ENCODE measurements around the gene ASAP3.

Gene ASAP3

DNA sequence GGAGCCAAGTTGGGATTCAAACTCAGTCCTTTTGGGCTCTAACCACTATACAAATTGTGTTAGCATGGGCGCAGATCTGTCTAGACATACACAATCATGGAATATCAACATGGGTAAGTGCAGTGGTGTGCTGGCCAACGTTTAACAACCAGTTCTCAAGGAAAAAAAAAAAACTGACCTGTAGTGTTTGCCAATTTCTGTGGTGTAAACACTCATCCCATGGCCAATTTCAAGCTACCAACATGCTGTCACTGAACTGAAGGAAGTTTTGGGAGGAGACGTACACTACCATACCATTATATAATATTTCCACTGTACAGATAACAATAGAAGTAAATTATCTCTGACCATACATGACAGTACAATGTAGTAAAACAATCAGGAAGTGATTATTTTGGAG, 62.6 kb downstream of the ASAP3 start:
- H3K4me3 ChIP-seq (ENCODE audit: low read length in 2 of 2): no peak overlapping the region
- no peak overlapping the region for H2BK5ac ChIP-seq (ENCODE audit: low read length)
- H2BK120ac ChIP-seq (ENCODE audit: low read depth, low read length): no peak overlapping the region
- H4K91ac ChIP-seq (ENCODE audit: low read depth, low read length, poor library complexity): no peak overlapping the region
- no peaks in the 10 kb centered on the region for H3K9me3 ChIP-seq (replicated peaks in 1 of 2; ENCODE audit: control insufficient read depth in 2 of 2, insufficient read depth in 1 of 2, low read depth in 1 of 2, low read length in 2 of 2)
- no peak overlapping the region for H2BK15ac ChIP-seq (ENCODE audit: low read length)
- no peak overlapping the region for H3K9ac ChIP-seq (ENCODE audit: low read depth, low read length, poor library complexity)
- DNase-seq (ENCODE audit: low spot score): no peak
- peaks cover 0 to 15% of the 10 kb centered on the region in 2 donors for H3K36me3 ChIP-seq (replicated peaks in 1 of 2; ENCODE audit: control insufficient read depth in 2 of 2, insufficient read depth in 2 of 2, low read length in 2 of 2)
- no peak overlapping the region for H3K23ac ChIP-seq (ENCODE audit: low read depth, low read length, poor library complexity)
- peaks cover 5 to 11% of the 10 kb centered on the region in 2 donors for H3K4me1 ChIP-seq (ENCODE audit: control insufficient read depth in 2 of 2, insufficient read depth in 1 of 2, low read depth in 1 of 2, low read length in 2 of 2)
- no peak overlapping the region for H3K27ac ChIP-seq (replicated peaks; ENCODE audit: low read length)
- H4K8ac ChIP-seq (ENCODE audit: low read depth, low read length): no peak overlapping the region
- H3K79me1 ChIP-seq (ENCODE audit: low read depth, low read length): no peaks in the 10 kb centered on the region
- H3K14ac ChIP-seq (ENCODE audit: low read length): no peak overlapping the region
- no peak overlapping the region for H2AFZ ChIP-seq (ENCODE audit: low read length)
- no CpG with 5 or more reads among the region's 3 CpGs for WGBS, 2 donors (ENCODE audit: extremely low coverage in 2 of 2, insufficient read length in 2 of 2, insufficient replicate concordance in 1 of 2)
- peaks cover 0 to 45% (median 6%) of the 10 kb centered on the region in 3 experiments for H3K27me3 ChIP-seq (ENCODE audit: control insufficient read depth in 3 of 3, insufficient read depth in 3 of 3, low read depth in 1 of 3, low read length in 3 of 3)
- no peak overlapping the region for H3K4me2 ChIP-seq (ENCODE audit: insufficient read depth, low read length, poor library complexity, severe bottlenecking)
- no peak overlapping the region for H2AK5ac ChIP-seq (ENCODE audit: low read depth, low read length)
- no peak overlapping the region for H3K4ac ChIP-seq (ENCODE audit: low read length)
- H3K18ac ChIP-seq (ENCODE audit: low read length): no peak overlapping the region
- no peak overlapping the region for H2BK12ac ChIP-seq (ENCODE audit: low read length)

DNA sequence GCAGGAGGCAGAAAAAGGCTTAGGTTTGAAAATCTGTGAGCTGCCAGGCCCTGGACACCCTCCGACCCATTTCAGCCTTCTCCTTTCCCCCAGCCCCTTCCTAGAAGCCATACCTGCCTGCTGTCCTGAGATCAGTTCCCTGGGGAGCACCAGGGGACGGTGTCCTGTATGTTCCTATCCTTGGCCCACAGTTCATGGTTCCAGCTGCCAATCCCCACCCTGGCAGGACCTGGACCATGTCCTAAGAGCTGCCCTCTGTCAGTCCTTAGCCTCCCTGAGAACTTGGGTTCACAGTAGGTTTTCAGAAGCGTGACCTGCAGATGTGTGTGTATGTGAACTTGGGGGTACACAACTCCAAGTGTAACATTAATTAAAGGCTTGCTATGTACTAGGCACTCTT, 63.2 kb downstream of the ASAP3 start:
- peaks cover 0 to 9% of the 10 kb centered on the region in 2 donors for H3K36me3 ChIP-seq (replicated peaks in 1 of 2; ENCODE audit: control insufficient read depth in 2 of 2, insufficient read depth in 2 of 2, low read length in 2 of 2)
- H2AFZ ChIP-seq (ENCODE audit: low read length): no peak overlapping the region
- H2AK5ac ChIP-seq (ENCODE audit: low read depth, low read length): no peak overlapping the region
- no peak overlapping the region for H3K14ac ChIP-seq (ENCODE audit: low read length)
- peaks cover 0 to 40% (median 6%) of the 10 kb centered on the region in 3 experiments for H3K27me3 ChIP-seq (ENCODE audit: control insufficient read depth in 3 of 3, insufficient read depth in 3 of 3, low read depth in 1 of 3, low read length in 3 of 3)
- no peaks in the 10 kb centered on the region for H3K79me1 ChIP-seq (ENCODE audit: low read depth, low read length)
- H3K18ac ChIP-seq (ENCODE audit: low read length): no peak overlapping the region
- H2BK5ac ChIP-seq (ENCODE audit: low read length): no peak overlapping the region
- DNase-seq (ENCODE audit: low spot score): no peak
- no peak overlapping the region for H2BK120ac ChIP-seq (ENCODE audit: low read depth, low read length)
- no peak overlapping the region for H2BK12ac ChIP-seq (ENCODE audit: low read length)
- H3K4me1 ChIP-seq (ENCODE audit: control insufficient read depth in 2 of 2, insufficient read depth in 1 of 2, low read depth in 1 of 2, low read length in 2 of 2): peaks cover 5 to 11% of the 10 kb centered on the region in 2 donors
- no peak overlapping the region for H3K4me2 ChIP-seq (ENCODE audit: insufficient read depth, low read length, poor library complexity, severe bottlenecking)
- H3K9ac ChIP-seq (ENCODE audit: low read depth, low read length, poor library complexity): no peak overlapping the region
- H3K23ac ChIP-seq (ENCODE audit: low read depth, low read length, poor library complexity): no peak overlapping the region
- no peak overlapping the region for H2BK15ac ChIP-seq (ENCODE audit: low read length)
- H3K27ac ChIP-seq (replicated peaks; ENCODE audit: low read length): no peak overlapping the region
- H4K91ac ChIP-seq (ENCODE audit: low read depth, low read length, poor library complexity): no peak overlapping the region
- H4K8ac ChIP-seq (ENCODE audit: low read depth, low read length): no peak overlapping the region
- H3K4ac ChIP-seq (ENCODE audit: low read length): no peak overlapping the region
- no peaks in the 10 kb centered on the region for H3K9me3 ChIP-seq (replicated peaks in 1 of 2; ENCODE audit: control insufficient read depth in 2 of 2, insufficient read depth in 1 of 2, low read depth in 1 of 2, low read length in 2 of 2)
- WGBS, 2 donors (ENCODE audit: extremely low coverage in 2 of 2, insufficient read length in 2 of 2, insufficient replicate concordance in 1 of 2): no CpG with 5 or more reads among the region's 3 CpGs
- no peak overlapping the region for H3K4me3 ChIP-seq (ENCODE audit: low read length in 2 of 2)

DNA sequence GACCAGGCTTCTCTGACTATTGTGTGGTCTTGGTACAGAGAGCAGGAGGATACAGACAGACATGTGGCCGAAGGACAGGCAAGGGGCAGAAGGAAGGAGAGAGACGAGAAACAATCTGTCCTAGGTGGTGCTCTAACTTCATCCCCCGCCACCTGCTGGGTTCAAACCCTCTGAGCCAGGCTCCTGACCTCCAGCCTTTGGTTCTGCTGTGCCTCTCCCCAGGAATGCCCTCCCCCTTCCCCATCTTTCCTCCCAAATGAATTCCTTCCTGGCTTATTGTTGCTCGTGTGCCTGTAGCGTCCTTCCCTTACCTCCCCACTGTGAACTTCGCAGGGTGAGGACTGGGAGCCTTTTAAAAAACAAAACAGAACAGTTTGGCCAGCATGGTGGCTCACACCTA, 64.8 kb downstream of the ASAP3 start:
- Histone ChIP-seq H3K4me3 (ENCODE audit: low read length in 2 of 2) (no peak overlapping the region), H2BK5ac (ENCODE audit: low read length) (no peak overlapping the region), H3K36me3 (replicated peaks in 1 of 2; ENCODE audit: control insufficient read depth in 2 of 2, insufficient read depth in 2 of 2, low read length in 2 of 2) (no peaks in the 10 kb centered on the region), H3K23ac (ENCODE audit: low read depth, low read length, poor library complexity) (no peak overlapping the region), H3K9ac (ENCODE audit: low read depth, low read length, poor library complexity) (no peak overlapping the region), H3K4me2 (ENCODE audit: insufficient read depth, low read length, poor library complexity, severe bottlenecking) (no peak overlapping the region), H2BK120ac (ENCODE audit: low read depth, low read length) (no peak overlapping the region), H3K27me3 (ENCODE audit: control insufficient read depth in 3 of 3, insufficient read depth in 3 of 3, low read depth in 1 of 3, low read length in 3 of 3) (peaks cover 0 to 29% (median 1%) of the 10 kb centered on the region in 3 experiments), H3K14ac (ENCODE audit: low read length) (no peak overlapping the region), H4K91ac (ENCODE audit: low read depth, low read length, poor library complexity) (no peak overlapping the region), H2BK12ac (ENCODE audit: low read length) (no peak overlapping the region), H3K18ac (ENCODE audit: low read length) (no peak overlapping the region), H3K79me1 (ENCODE audit: low read depth, low read length) (no peaks in the 10 kb centered on the region), H3K9me3 (replicated peaks in 1 of 2; ENCODE audit: control insufficient read depth in 2 of 2, insufficient read depth in 1 of 2, low read depth in 1 of 2, low read length in 2 of 2) (no peaks in the 10 kb centered on the region), H2AK5ac (ENCODE audit: low read depth, low read length) (no peak overlapping the region), H3K27ac (replicated peaks; ENCODE audit: low read length) (no peak overlapping the region), H2BK15ac (ENCODE audit: low read length) (no peak overlapping the region), H4K8ac (ENCODE audit: low read depth, low read length) (no peak overlapping the region), H3K4ac (ENCODE audit: low read length) (no peak overlapping the region), H3K4me1 (ENCODE audit: control insufficient read depth in 2 of 2, insufficient read depth in 1 of 2, low read depth in 1 of 2, low read length in 2 of 2) (peaks cover 5 to 8% of the 10 kb centered on the region in 2 donors), H2AFZ (ENCODE audit: low read length) (peak overlapping the region; percentile 36)
- WGBS, 2 donors (ENCODE audit: extremely low coverage in 2 of 2, insufficient read length in 2 of 2, insufficient replicate concordance in 1 of 2): no CpG with 5 or more reads among the region's 6 CpGs
- no peak for DNase-seq (ENCODE audit: low spot score)

DNA sequence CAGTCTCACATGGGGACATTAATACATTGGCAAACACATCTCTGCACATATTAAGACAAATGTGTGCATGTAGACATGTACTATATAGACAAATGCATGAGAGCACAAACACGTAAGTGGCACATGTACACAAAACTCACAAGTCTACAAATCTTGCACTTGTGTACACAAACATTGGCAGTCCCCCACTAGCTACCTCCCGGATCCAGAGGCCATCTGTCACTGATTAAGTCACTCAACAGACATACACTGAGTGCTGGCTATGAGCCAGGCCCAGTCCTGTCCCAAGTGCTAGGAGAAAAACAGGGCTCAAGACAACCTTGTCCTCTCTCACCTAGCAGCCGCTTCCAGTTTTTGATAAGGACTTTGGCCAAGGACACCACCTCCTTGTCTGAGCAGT, 66.4 kb downstream of the ASAP3 start:
- no peak overlapping the region for H3K4me3 ChIP-seq (ENCODE audit: low read length in 2 of 2)
- peaks cover 0 to 13% (median 0%) of the 10 kb centered on the region in 3 experiments for H3K27me3 ChIP-seq (ENCODE audit: control insufficient read depth in 3 of 3, insufficient read depth in 3 of 3, low read depth in 1 of 3, low read length in 3 of 3)
- H3K27ac ChIP-seq (replicated peaks; ENCODE audit: low read length): no peak overlapping the region
- no peaks in the 10 kb centered on the region for H3K79me1 ChIP-seq (ENCODE audit: low read depth, low read length)
- H4K8ac ChIP-seq (ENCODE audit: low read depth, low read length): no peak overlapping the region
- H2AFZ ChIP-seq (ENCODE audit: low read length): no peak overlapping the region
- DNase-seq (ENCODE audit: low spot score): no peak
- no peak overlapping the region for H2AK5ac ChIP-seq (ENCODE audit: low read depth, low read length)
- no peak overlapping the region for H3K9ac ChIP-seq (ENCODE audit: low read depth, low read length, poor library complexity)
- H2BK12ac ChIP-seq (ENCODE audit: low read length): no peak overlapping the region
- no peak overlapping the region for H3K23ac ChIP-seq (ENCODE audit: low read depth, low read length, poor library complexity)
- H3K4me1 ChIP-seq (ENCODE audit: control insufficient read depth in 2 of 2, insufficient read depth in 1 of 2, low read depth in 1 of 2, low read length in 2 of 2): peaks cover 2 to 5% of the 10 kb centered on the region in 2 donors
- no peak overlapping the region for H2BK120ac ChIP-seq (ENCODE audit: low read depth, low read length)
- no peak overlapping the region for H3K18ac ChIP-seq (ENCODE audit: low read length)
- H3K14ac ChIP-seq (ENCODE audit: low read length): no peak overlapping the region
- H4K91ac ChIP-seq (ENCODE audit: low read depth, low read length, poor library complexity): no peak overlapping the region
- H3K4me2 ChIP-seq (ENCODE audit: insufficient read depth, low read length, poor library complexity, severe bottlenecking): no peak overlapping the region
- no peaks in the 10 kb centered on the region for H3K36me3 ChIP-seq (replicated peaks in 1 of 2; ENCODE audit: control insufficient read depth in 2 of 2, insufficient read depth in 2 of 2, low read length in 2 of 2)
- no CpG with 5 or more reads among the region's 3 CpGs for whole genome bisulfite sequencing, 2 donors (ENCODE audit: extremely low coverage in 2 of 2, insufficient read length in 2 of 2, insufficient replicate concordance in 1 of 2)
- no peak overlapping the region for H3K4ac ChIP-seq (ENCODE audit: low read length)
- H2BK15ac ChIP-seq (ENCODE audit: low read length): no peak overlapping the region
- H2BK5ac ChIP-seq (ENCODE audit: low read length): no peak overlapping the region
- no peaks in the 10 kb centered on the region for H3K9me3 ChIP-seq (replicated peaks in 1 of 2; ENCODE audit: control insufficient read depth in 2 of 2, insufficient read depth in 1 of 2, low read depth in 1 of 2, low read length in 2 of 2)
